ENCODE measurements around the gene SALL2.

The SALL2 gene

GRCh38 chr14:21476925-21477681, 49.0 kb downstream of the SALL2 start, which contains the start of the genes RAB2B and TOX4:
Gene RAB2B, minus strand, starts transcription at chr14:21476959. Its CDS starts 87 bp downstream, at chr14:21476872.
Gene TOX4, plus strand, starts transcription at chr14:21477195. Its CDS starts 84 bp downstream, at chr14:21477279.
- Histone ChIP-seq H3K4me3 (ENCODE audit: insufficient read length, low read depth) (peak within 1 kb of the TSS; percentile 91), H3K27me3 (ENCODE audit: insufficient read depth, insufficient read length) (no peaks in the 10 kb centered on the region), H3K4me1 (ENCODE audit: insufficient read depth, insufficient read length) (no peaks in the 10 kb centered on the region), H3K9me3 (ENCODE audit: insufficient read depth, low read length) (no peaks in the 10 kb centered on the region), H3K36me3 (ENCODE audit: insufficient read depth, insufficient read length, low read length) (peaks cover 22% of the 10 kb centered on the region), H3K9ac (ENCODE audit: insufficient read length, low read depth) (peak within 1 kb of the TSS; percentile 89)
- no peak for TF ChIP-seq SUZ12 (IDR thresholded peaks at IDR 0.05; ENCODE audit: extremely low read depth, insufficient read depth, insufficient read length)
- TF ChIP-seq ZNF274 (IDR thresholded peaks at IDR 0.05; ENCODE audit: low read depth, low read length), result no peak
- DNase-seq (ENCODE audit: low read depth, low spot score), result peak; percentile 94

DNA sequence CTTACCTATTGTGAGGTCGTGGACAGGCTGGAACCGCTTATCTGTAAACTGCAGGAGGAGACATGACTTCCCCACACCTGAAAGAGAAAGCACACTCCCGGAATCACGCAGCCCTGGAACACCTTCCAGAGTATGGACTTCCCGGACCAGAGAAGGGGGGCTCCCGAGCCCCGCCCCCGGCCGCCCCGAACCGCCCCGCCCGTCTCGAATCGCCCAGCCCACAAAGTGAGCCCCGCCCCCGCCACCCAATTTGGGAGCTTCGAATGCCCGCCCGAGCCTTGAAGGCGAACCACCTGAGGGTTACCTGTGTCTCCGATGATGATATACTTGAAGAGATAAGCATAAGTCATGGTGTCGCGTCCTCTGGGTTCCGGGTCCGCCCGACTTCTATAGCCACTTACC, 49.6 kb downstream of the SALL2 start:
- no peak for TF ChIP-seq ZNF274 (IDR thresholded peaks at IDR 0.05; ENCODE audit: low read depth, low read length)
- TF ChIP-seq SUZ12 (IDR thresholded peaks at IDR 0.05; ENCODE audit: extremely low read depth, insufficient read depth, insufficient read length), result no peak
- no peak for TF ChIP-seq YY1 (IDR thresholded peaks at IDR 0.05; ENCODE audit: insufficient read depth, insufficient read length)
- Histone ChIP-seq H3K4me1 (ENCODE audit: insufficient read depth, insufficient read length) (no peaks in the 10 kb centered on the region), H3K36me3 (ENCODE audit: insufficient read depth, insufficient read length, low read length) (peaks cover 19% of the 10 kb centered on the region), H3K9ac (ENCODE audit: insufficient read length, low read depth) (peak overlapping the region; percentile 85), H3K9me3 (ENCODE audit: insufficient read depth, low read length) (no peaks in the 10 kb centered on the region), H3K27me3 (ENCODE audit: insufficient read depth, insufficient read length) (no peaks in the 10 kb centered on the region), H3K4me3 (ENCODE audit: insufficient read length, low read depth) (peak overlapping the region; percentile 79)
- DNase-seq (ENCODE audit: low read depth, low spot score), result peak; percentile 25

DNA sequence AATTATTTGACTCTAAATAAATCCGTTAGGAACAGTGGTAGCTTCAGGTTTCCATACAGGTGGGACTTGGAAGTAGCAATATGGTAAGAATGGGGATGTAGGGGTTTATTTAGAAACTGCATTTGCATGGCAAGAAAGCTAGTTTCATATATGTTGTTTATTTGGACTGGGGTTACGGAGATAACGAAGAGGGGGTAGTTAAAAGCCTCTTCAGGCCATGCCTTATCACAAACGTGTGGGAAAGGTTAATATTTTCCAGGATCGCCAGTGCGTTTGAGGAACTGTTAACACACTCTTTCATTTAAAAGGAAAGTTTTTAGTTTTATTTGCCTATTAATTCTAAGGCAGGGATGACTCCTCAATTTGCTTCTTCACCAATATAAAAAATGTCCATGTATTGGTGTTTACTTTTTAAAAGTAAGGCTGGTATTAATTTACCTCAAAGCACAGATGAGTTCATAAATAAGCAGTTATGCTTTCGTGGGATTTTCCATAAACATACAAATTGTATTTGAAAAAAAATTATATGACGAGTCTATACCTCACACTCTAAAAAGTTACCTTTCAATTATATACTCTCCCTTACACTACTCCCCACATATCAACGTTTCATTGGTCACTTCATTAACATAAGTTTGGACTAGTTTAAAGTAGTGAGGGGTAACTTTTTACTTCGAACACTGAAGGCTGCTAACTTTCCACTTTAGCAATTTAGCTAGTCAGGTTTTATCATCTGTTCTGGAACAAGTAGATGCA, 50.2 kb downstream of the SALL2 start:
- H3K4me3 ChIP-seq (ENCODE audit: insufficient read length, low read depth), result peak overlapping the region; percentile 79
- no peaks in the 10 kb centered on the region for H3K4me1 ChIP-seq (ENCODE audit: insufficient read depth, insufficient read length)
- H3K9ac ChIP-seq (ENCODE audit: insufficient read length, low read depth), result peak overlapping the region; percentile 85
- no peak for TF ChIP-seq YY1 (IDR thresholded peaks at IDR 0.05; ENCODE audit: insufficient read depth, insufficient read length)
- TF ChIP-seq SUZ12 (IDR thresholded peaks at IDR 0.05; ENCODE audit: extremely low read depth, insufficient read depth, insufficient read length), result no peak
- no peaks in the 10 kb centered on the region for H3K9me3 ChIP-seq (ENCODE audit: insufficient read depth, low read length)
- DNase-seq (ENCODE audit: low read depth, low spot score), result no peak
- H3K36me3 ChIP-seq (ENCODE audit: insufficient read depth, insufficient read length, low read length), result peaks cover 19% of the 10 kb centered on the region
- no peaks in the 10 kb centered on the region for H3K27me3 ChIP-seq (ENCODE audit: insufficient read depth, insufficient read length)
